ENCODE measurements around the gene FEV. TPM values are rescaled to one million over a fixed set of nuclear protein-coding genes. Genes with fewer than 3 reads are reported as not detected.

The FEV gene
- 1,006 TPM for polyA plus RNA-seq (2012; ENCODE audit: insufficient read depth, insufficient read length, low read depth)

- Histone ChIP-seq H3K4me1 (peaks cover 23% of the 10 kb centered on the region), H3K27me3 (peaks cover 3% of the 10 kb centered on the region; the same call in 1 of the 2 replicates), H3K36me3 (peaks cover 26% of the 10 kb centered on the region), H3K4me3 (ENCODE audit: low read depth, low read length) (peak within 1 kb of the TSS; percentile 96), H3K9me3 (no peaks in the 10 kb centered on the region)
- DNase-seq: peak; percentile 71
- no peak for TF ChIP-seq CTCF (IDR thresholded peaks at IDR 0.05; ENCODE audit: low read depth, low read length)
Measured at GRCh38 chr2:218985021-218985324, at the start of gene FEV. TSS of gene FEV (minus strand) at chr2:218985184. CDS start at chr2:218985075, 109 bp downstream.

- TF ChIP-seq CTCF (IDR thresholded peaks at IDR 0.05; ENCODE audit: low read depth, low read length): no peak
- no peaks in the 10 kb centered on the region for H3K27me3 ChIP-seq
- H3K36me3 ChIP-seq: no peaks in the 10 kb centered on the region
- H3K9me3 ChIP-seq: no peaks in the 10 kb centered on the region
- H3K4me3 ChIP-seq (ENCODE audit: low read depth, low read length): no peak overlapping the region
- no peak for DNase-seq
- H3K4me1 ChIP-seq: no peaks in the 10 kb centered on the region
Measured at GRCh38 chr2:219032051-219032745, 47.2 kb upstream of the FEV start.

GRCh38 chr2:219031005-219031738, 46.2 kb upstream of the FEV start:
- DNase-seq: no peak
- Histone ChIP-seq H3K4me1 (no peaks in the 10 kb centered on the region), H3K27me3 (no peaks in the 10 kb centered on the region), H3K36me3 (no peaks in the 10 kb centered on the region), H3K9me3 (no peaks in the 10 kb centered on the region), H3K4me3 (ENCODE audit: low read depth, low read length) (no peak overlapping the region)
- no peak for TF ChIP-seq CTCF (IDR thresholded peaks at IDR 0.05; ENCODE audit: low read depth, low read length)

- no peaks in the 10 kb centered on the region for H3K36me3 ChIP-seq
- no peak for TF ChIP-seq CTCF (IDR thresholded peaks at IDR 0.05; ENCODE audit: low read depth, low read length)
- H3K9me3 ChIP-seq: no peaks in the 10 kb centered on the region
- DNase-seq: no peak
- no peaks in the 10 kb centered on the region for H3K27me3 ChIP-seq
- no peaks in the 10 kb centered on the region for H3K4me1 ChIP-seq
- H3K4me3 ChIP-seq (ENCODE audit: low read depth, low read length): no peak overlapping the region
Measured at GRCh38 chr2:219030177-219030940, 45.4 kb upstream of the FEV start.

GRCh38 chr2:219029829-219030165, 44.8 kb upstream of the FEV start:
- Histone ChIP-seq H3K27me3 (no peaks in the 10 kb centered on the region), H3K36me3 (no peaks in the 10 kb centered on the region), H3K4me3 (ENCODE audit: low read depth, low read length) (no peak overlapping the region), H3K9me3 (no peaks in the 10 kb centered on the region), H3K4me1 (no peaks in the 10 kb centered on the region)
- TF ChIP-seq CTCF (IDR thresholded peaks at IDR 0.05; ENCODE audit: low read depth, low read length): peak; percentile 97
- DNase-seq: peak; percentile 87
